ENCODE results near the gene MAP2K4.

The MAP2K4 gene

GRCh38 chr17:11997147-11997971, 23.3 kb upstream of the MAP2K4 start, which contains the start of gene ZNF18:
ZNF18 (minus strand) TSS chr17:11997475; CDS start chr17:11992829, 4,646 bp downstream.
- Histone ChIP-seq H3K36me3 (ENCODE audit: control insufficient read depth in 2 of 2, insufficient read depth in 2 of 2, low read length in 2 of 2) (peaks cover 3% of the 10 kb centered on the region in 2 donors), H3K9ac (ENCODE audit: low read length in 2 of 2) (peak within 1 kb of the TSS; percentile 88 to 90), H3K27ac (ENCODE audit: low read length) (peak within 1 kb of the TSS; percentile 82), H3K27me3 (ENCODE audit: control insufficient read depth in 1 of 2, insufficient read depth in 2 of 2, low read length in 2 of 2) (no peaks in the 10 kb centered on the region), H3K4me1 (ENCODE audit: control insufficient read depth, insufficient read depth, low read length) (peaks cover 4% of the 10 kb centered on the region), H3K9me3 (ENCODE audit: control insufficient read depth in 2 of 2, low read length in 2 of 2) (no peaks in the 10 kb centered on the region), H3K4me3 (ENCODE audit: low read length in 2 of 2) (peak within 1 kb of the TSS; percentile 94 to 98)

- Histone ChIP-seq H3K36me3 (ENCODE audit: control insufficient read depth in 2 of 2, insufficient read depth in 2 of 2, low read length in 2 of 2) (no peaks in the 10 kb centered on the region), H3K9ac (ENCODE audit: low read length in 2 of 2) (peak overlapping the region; percentile 88 to 90), H3K27ac (ENCODE audit: low read length) (peak overlapping the region; percentile 82), H3K4me1 (ENCODE audit: control insufficient read depth, insufficient read depth, low read length) (peaks cover 4% of the 10 kb centered on the region), H3K4me3 (ENCODE audit: low read length in 2 of 2) (peak overlapping the region; percentile 72 to 94), H3K9me3 (ENCODE audit: control insufficient read depth in 2 of 2, low read length in 2 of 2) (no peaks in the 10 kb centered on the region), H3K27me3 (ENCODE audit: control insufficient read depth in 1 of 2, insufficient read depth in 2 of 2, low read length in 2 of 2) (no peaks in the 10 kb centered on the region)
Observed at GRCh38 chr17:11997972-11998233, 22.8 kb upstream of the MAP2K4 start.

- Histone ChIP-seq H3K27me3 (ENCODE audit: control insufficient read depth in 1 of 2, insufficient read depth in 2 of 2, low read length in 2 of 2) (no peaks in the 10 kb centered on the region), H3K9ac (ENCODE audit: low read length in 2 of 2) (no peak overlapping the region), H3K4me1 (ENCODE audit: control insufficient read depth, insufficient read depth, low read length) (peaks cover 4% of the 10 kb centered on the region), H3K27ac (ENCODE audit: low read length) (no peak overlapping the region), H3K36me3 (ENCODE audit: control insufficient read depth in 2 of 2, insufficient read depth in 2 of 2, low read length in 2 of 2) (no peaks in the 10 kb centered on the region), H3K4me3 (ENCODE audit: low read length in 2 of 2) (no peak overlapping the region), H3K9me3 (ENCODE audit: control insufficient read depth in 2 of 2, low read length in 2 of 2) (no peaks in the 10 kb centered on the region)
Observed at GRCh38 chr17:11999696-12000095, 21.0 kb upstream of the MAP2K4 start.

GRCh38 chr17:12007466-12007865, 13.2 kb upstream of the MAP2K4 start:
- Histone ChIP-seq H3K27me3 (ENCODE audit: control insufficient read depth in 1 of 2, insufficient read depth in 2 of 2, low read length in 2 of 2) (no peaks in the 10 kb centered on the region), H3K9me3 (ENCODE audit: control insufficient read depth in 2 of 2, low read length in 2 of 2) (no peaks in the 10 kb centered on the region), H3K4me3 (ENCODE audit: low read length in 2 of 2) (no peak overlapping the region), H3K4me1 (ENCODE audit: control insufficient read depth, insufficient read depth, low read length) (no peaks in the 10 kb centered on the region), H3K36me3 (ENCODE audit: control insufficient read depth in 2 of 2, insufficient read depth in 2 of 2, low read length in 2 of 2) (no peaks in the 10 kb centered on the region), H3K9ac (ENCODE audit: low read length in 2 of 2) (no peak overlapping the region), H3K27ac (ENCODE audit: low read length) (no peak overlapping the region)

- H3K9ac ChIP-seq (ENCODE audit: low read length in 2 of 2): peak overlapping the region; percentile 73 to 78
- no peaks in the 10 kb centered on the region for H3K36me3 ChIP-seq (ENCODE audit: control insufficient read depth in 2 of 2, insufficient read depth in 2 of 2, low read length in 2 of 2)
- H3K4me1 ChIP-seq (ENCODE audit: control insufficient read depth, insufficient read depth, low read length): peaks cover 13% of the 10 kb centered on the region
- no peak overlapping the region for H3K27ac ChIP-seq (ENCODE audit: low read length)
- peak overlapping the region; percentile 66 to 78 for H3K4me3 ChIP-seq (ENCODE audit: low read length in 2 of 2)
- H3K9me3 ChIP-seq (ENCODE audit: control insufficient read depth in 2 of 2, low read length in 2 of 2): no peaks in the 10 kb centered on the region
- no peaks in the 10 kb centered on the region for H3K27me3 ChIP-seq (ENCODE audit: control insufficient read depth in 1 of 2, insufficient read depth in 2 of 2, low read length in 2 of 2)
Observed at GRCh38 chr17:12021623-12022140, 1.0 kb downstream of the MAP2K4 start.

- Histone ChIP-seq H3K9ac (ENCODE audit: low read length in 2 of 2) (no peak overlapping the region), H3K4me1 (ENCODE audit: control insufficient read depth, insufficient read depth, low read length) (peaks cover 13% of the 10 kb centered on the region), H3K27me3 (ENCODE audit: control insufficient read depth in 1 of 2, insufficient read depth in 2 of 2, low read length in 2 of 2) (no peaks in the 10 kb centered on the region), H3K27ac (ENCODE audit: low read length) (no peak overlapping the region), H3K9me3 (ENCODE audit: control insufficient read depth in 2 of 2, low read length in 2 of 2) (no peaks in the 10 kb centered on the region), H3K36me3 (ENCODE audit: control insufficient read depth in 2 of 2, insufficient read depth in 2 of 2, low read length in 2 of 2) (no peaks in the 10 kb centered on the region), H3K4me3 (ENCODE audit: low read length in 2 of 2) (peak overlapping the region in 1 of 2 donors; percentile 78)
Observed at GRCh38 chr17:12022310-12022709, 1.6 kb downstream of the MAP2K4 start.

GRCh38 chr17:12024327-12024726, 3.6 kb downstream of the MAP2K4 start:
- no peak overlapping the region for H3K9ac ChIP-seq (ENCODE audit: low read length in 2 of 2)
- no peaks in the 10 kb centered on the region for H3K27me3 ChIP-seq (ENCODE audit: control insufficient read depth in 1 of 2, insufficient read depth in 2 of 2, low read length in 2 of 2)
- peaks cover 13% of the 10 kb centered on the region for H3K4me1 ChIP-seq (ENCODE audit: control insufficient read depth, insufficient read depth, low read length)
- no peak overlapping the region for H3K4me3 ChIP-seq (ENCODE audit: low read length in 2 of 2)
- H3K36me3 ChIP-seq (ENCODE audit: control insufficient read depth in 2 of 2, insufficient read depth in 2 of 2, low read length in 2 of 2): no peaks in the 10 kb centered on the region
- H3K9me3 ChIP-seq (ENCODE audit: control insufficient read depth in 2 of 2, low read length in 2 of 2): no peaks in the 10 kb centered on the region
- no peak overlapping the region for H3K27ac ChIP-seq (ENCODE audit: low read length)

- Histone ChIP-seq H3K36me3 (ENCODE audit: control insufficient read depth in 2 of 2, insufficient read depth in 2 of 2, low read length in 2 of 2) (no peaks in the 10 kb centered on the region), H3K27me3 (ENCODE audit: control insufficient read depth in 1 of 2, insufficient read depth in 2 of 2, low read length in 2 of 2) (no peaks in the 10 kb centered on the region), H3K9me3 (ENCODE audit: control insufficient read depth in 2 of 2, low read length in 2 of 2) (no peaks in the 10 kb centered on the region), H3K4me1 (ENCODE audit: control insufficient read depth, insufficient read depth, low read length) (no peaks in the 10 kb centered on the region), H3K4me3 (ENCODE audit: low read length in 2 of 2) (no peak overlapping the region), H3K27ac (ENCODE audit: low read length) (no peak overlapping the region), H3K9ac (ENCODE audit: low read length in 2 of 2) (no peak overlapping the region)
Observed at GRCh38 chr17:12027658-12028057, 7.0 kb downstream of the MAP2K4 start.

GRCh38 chr17:12028611-12029010, 7.9 kb downstream of the MAP2K4 start:
- no peak overlapping the region for H3K27ac ChIP-seq (ENCODE audit: low read length)
- no peaks in the 10 kb centered on the region for H3K9me3 ChIP-seq (ENCODE audit: control insufficient read depth in 2 of 2, low read length in 2 of 2)
- H3K27me3 ChIP-seq (ENCODE audit: control insufficient read depth in 1 of 2, insufficient read depth in 2 of 2, low read length in 2 of 2): no peaks in the 10 kb centered on the region
- H3K36me3 ChIP-seq (ENCODE audit: control insufficient read depth in 2 of 2, insufficient read depth in 2 of 2, low read length in 2 of 2): no peaks in the 10 kb centered on the region
- H3K9ac ChIP-seq (ENCODE audit: low read length in 2 of 2): no peak overlapping the region
- no peaks in the 10 kb centered on the region for H3K4me1 ChIP-seq (ENCODE audit: control insufficient read depth, insufficient read depth, low read length)
- no peak overlapping the region for H3K4me3 ChIP-seq (ENCODE audit: low read length in 2 of 2)

GRCh38 chr17:12034538-12034937, 13.9 kb downstream of the MAP2K4 start:
- no peaks in the 10 kb centered on the region for H3K4me1 ChIP-seq (ENCODE audit: control insufficient read depth, insufficient read depth, low read length)
- H3K36me3 ChIP-seq (ENCODE audit: control insufficient read depth in 2 of 2, insufficient read depth in 2 of 2, low read length in 2 of 2): no peaks in the 10 kb centered on the region
- no peaks in the 10 kb centered on the region for H3K9me3 ChIP-seq (ENCODE audit: control insufficient read depth in 2 of 2, low read length in 2 of 2)
- H3K9ac ChIP-seq (ENCODE audit: low read length in 2 of 2): no peak overlapping the region
- H3K4me3 ChIP-seq (ENCODE audit: low read length in 2 of 2): no peak overlapping the region
- H3K27me3 ChIP-seq (ENCODE audit: control insufficient read depth in 1 of 2, insufficient read depth in 2 of 2, low read length in 2 of 2): no peaks in the 10 kb centered on the region
- H3K27ac ChIP-seq (ENCODE audit: low read length): no peak overlapping the region

GRCh38 chr17:12035673-12036072, 15.0 kb downstream of the MAP2K4 start:
- no peak overlapping the region for H3K27ac ChIP-seq (ENCODE audit: low read length)
- H3K9me3 ChIP-seq (ENCODE audit: control insufficient read depth in 2 of 2, low read length in 2 of 2): no peaks in the 10 kb centered on the region
- no peaks in the 10 kb centered on the region for H3K4me1 ChIP-seq (ENCODE audit: control insufficient read depth, insufficient read depth, low read length)
- H3K9ac ChIP-seq (ENCODE audit: low read length in 2 of 2): no peak overlapping the region
- no peaks in the 10 kb centered on the region for H3K27me3 ChIP-seq (ENCODE audit: control insufficient read depth in 1 of 2, insufficient read depth in 2 of 2, low read length in 2 of 2)
- H3K4me3 ChIP-seq (ENCODE audit: low read length in 2 of 2): no peak overlapping the region
- H3K36me3 ChIP-seq (ENCODE audit: control insufficient read depth in 2 of 2, insufficient read depth in 2 of 2, low read length in 2 of 2): no peaks in the 10 kb centered on the region
